NCI-H1694 treated with DMSO at 0.1 percent for 48 hours (cell line): ENCODE data around the gene C4BPA.

Experiments used
- DNase-seq: peaks from one replicate; lab custom pipeline; 2025; lab: John Stamatoyannopoulos, UW

The C4BPA gene

DNA sequence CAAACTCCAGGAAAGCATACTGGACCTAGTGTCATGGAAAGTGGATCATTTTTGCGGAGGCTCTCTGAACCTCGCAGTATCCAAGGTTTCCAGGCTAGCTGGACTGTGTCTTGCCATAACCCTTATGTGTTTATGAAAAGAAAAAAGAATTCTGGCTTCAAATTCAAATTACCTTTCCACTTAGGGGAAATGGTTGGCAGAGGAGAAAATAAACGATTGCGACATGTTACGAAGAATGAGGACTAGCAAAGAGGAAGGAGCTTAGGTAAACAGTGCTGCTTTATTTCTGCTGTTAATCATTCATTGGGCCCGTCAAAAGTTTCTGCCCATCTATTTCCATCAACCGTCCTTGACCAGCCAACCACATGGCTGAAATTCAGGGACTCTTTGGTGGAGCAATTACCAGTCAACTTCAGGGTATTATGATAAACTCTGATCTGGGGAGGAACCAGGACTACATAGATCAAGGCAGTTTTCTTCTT lies at the start of gene C4BPA:
C4BPA (plus strand) TSS at position 342 of the 482 bp plus-strand sequence. CDS start 8,793 bp downstream, outside the sequence.
- no peak for DNase-seq

DNA sequence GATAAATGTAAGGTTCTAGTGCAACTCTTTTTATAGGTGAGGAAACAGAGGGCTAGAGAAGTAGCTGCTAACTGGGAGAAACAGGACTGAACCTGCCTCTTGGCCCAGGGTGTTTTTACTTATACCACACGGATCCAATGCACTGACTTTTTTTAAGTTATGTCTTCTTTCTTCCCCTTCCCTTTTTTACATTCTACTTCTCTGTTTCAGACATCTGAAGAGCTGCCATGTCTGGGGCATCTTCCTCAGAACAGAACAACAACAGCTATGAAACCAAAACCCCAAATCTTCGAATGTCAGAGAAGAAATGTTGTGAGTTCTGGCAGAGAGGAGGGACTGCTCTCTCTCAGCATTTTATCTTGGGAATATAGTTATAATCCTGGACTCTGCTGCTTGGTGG lies 49.5 kb upstream of the C4BPA start:
- DNase-seq = no peak

DNA sequence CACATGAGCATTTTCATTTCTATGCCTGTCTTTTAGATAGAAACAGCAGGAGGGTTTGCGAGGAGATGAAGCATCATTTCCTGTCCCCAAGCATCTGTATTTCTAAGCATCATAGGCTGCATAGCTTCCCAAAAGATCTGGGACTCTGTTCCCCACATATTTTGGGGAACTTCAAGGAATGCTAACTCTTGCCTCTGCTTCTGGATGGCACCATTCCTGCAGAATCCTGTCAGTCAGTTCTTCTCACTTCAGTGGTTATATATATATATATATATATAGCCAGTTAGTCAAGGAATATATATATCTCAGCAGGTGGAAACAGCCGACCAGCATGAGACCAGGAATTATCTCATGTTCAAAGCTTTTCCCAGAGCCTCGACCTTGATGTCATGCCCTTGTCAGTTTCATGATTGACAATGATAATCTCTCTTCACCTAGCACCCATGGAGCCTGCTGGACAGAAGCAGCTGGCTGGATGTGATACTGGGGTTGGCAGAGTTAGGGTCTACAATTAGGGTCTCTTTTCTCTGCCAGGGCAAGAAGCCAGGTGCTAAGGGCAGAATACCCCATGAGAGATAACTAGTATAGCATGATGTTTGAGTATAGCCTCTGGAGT lies 48.5 kb upstream of the C4BPA start:
- DNase-seq = no peak

DNA sequence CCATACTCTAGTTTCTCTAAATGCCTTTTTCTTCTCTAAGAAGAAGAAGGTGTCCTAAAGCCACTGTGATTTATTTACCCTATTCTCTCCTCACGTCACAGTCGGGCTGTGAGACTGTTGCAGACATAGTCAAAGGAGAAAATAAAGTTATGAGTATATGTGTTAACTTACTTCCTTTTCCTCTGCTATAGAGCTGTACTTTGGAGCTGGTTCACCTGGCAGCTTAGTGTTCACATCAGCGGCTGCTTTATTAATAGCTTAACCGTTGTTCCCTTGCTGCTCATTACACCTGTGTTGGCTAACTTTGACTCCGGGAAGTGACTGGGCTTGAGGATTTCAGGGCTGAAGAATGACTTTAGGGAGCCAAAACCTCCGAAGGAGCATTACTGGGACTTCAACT lies 47.4 kb upstream of the C4BPA start:
- no peak for DNase-seq

DNA sequence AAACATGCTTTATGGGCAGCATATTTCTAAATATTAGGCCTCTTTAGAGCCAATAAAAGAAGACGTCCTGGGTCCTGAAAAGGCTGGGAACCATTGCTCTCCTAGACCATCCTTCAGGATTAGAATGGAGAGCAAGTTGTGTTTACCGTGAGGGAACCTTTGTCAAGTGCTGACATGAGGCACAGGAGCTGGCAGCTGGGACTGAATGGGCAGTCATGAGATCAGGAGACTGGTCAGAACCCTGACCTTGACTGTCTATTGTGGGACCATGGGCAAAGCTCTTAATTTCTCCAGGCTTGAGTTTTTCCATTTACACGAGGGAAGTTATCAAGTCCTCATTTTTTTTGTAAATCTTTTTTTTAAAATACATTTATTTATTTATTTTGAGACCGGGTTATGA lies 45.8 kb upstream of the C4BPA start:
- no peak for DNase-seq

DNA sequence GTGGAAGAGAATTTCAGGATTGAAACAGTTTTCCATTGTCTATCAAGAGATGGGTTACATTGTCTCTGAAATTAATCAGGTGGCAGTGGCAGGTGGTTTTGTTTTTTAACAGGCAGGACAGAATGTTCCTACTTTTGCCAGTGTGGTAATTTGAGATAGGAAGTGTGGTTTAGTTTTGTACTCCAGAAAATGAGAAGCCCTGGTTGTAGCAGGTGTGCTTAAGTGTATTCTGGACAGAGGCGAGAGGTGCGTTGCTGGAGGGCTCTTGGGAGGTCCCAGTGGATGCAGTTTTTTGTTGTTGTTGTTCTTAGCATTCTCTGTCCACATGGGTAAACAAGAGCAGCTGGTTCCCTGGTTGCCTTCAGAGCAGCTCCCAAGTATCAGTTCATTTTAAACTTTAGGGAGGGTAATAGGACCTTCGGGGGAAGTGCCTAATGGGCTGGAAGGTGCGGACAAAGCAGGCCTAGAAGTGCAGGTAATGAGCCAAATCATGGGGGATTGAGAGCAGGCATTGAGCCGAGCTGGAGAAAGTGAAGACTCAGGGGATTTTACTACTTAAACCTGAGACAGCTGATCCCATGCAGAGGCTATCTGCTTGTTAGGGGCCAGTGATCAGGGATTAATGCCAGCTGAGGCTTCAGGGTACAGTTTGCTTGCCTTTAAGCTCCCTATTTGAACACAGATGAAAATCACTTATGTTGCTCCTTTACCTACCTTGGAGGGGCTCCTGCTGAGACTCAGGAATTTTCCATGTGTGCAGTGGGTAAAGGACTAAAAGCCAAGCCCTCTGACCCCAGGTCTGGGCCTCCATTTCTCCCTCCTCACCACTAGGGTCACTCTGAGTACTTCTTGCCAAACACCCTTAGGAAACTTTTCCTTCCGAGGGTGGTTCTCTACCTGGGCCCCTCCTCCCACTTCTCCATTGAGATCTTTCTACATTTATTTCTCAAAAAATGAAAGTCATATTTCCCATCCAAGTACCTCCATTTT lies 44.9 kb upstream of the C4BPA start:
- DNase-seq = no peak

DNA sequence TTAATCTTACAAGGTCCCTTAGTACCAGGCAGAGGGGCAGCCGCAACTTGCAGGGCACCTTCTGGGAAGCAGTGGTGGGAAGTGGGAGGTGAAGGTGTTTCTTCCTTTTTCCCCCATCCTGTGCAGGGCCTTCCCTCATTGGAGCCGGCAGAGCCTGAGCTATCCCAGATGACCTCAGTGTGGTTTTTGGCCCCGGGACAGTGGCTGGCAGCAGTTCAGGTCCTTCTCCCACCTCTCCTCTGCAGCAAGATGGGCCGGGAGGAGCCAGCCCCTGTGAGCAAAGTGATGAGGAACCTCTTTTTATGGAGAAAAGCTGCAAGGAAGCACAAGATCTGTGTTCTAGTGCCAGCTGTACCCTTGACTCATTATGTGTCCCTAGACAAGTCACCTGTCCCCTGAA lies 44.2 kb upstream of the C4BPA start:
- no peak for DNase-seq

DNA sequence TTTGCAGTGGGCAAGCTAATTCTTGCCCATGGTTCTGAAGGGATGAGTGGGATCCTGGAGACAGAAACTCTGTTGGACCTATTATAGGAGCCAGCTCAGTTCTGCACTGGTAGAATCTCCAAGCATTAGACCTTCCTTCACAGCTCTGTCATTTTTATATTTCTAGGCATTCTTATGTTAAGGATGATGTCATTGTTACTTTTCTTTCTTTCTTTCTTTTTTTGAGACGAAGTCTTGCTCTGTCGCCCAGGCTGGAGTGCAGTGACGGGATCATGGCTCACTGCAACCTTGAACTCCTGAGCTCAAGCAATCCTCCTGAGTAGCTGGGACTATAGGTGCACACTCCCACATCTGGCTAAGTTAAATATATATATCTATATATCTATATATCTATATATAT lies 43.4 kb upstream of the C4BPA start:
- no peak for DNase-seq

DNA sequence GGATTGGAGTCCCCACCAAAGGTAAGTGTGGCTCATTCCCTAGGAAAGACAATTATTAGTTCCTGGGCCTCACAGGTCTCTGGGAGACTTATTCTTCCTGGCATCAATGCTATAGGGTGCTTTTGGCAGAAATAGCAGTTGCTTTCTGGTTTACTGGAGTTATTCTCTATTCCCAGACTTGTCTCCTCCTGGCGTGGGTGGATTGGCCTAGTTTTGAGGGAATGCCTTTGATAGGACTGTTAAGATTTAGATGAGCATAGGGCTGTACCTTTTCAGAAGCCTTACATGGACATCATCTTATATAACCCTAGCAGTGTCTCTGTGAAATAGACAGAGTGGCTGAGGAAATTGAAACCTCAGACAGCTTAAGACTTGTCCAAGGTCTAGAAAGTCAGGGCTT lies 42.0 kb upstream of the C4BPA start:
- no peak for DNase-seq

DNA sequence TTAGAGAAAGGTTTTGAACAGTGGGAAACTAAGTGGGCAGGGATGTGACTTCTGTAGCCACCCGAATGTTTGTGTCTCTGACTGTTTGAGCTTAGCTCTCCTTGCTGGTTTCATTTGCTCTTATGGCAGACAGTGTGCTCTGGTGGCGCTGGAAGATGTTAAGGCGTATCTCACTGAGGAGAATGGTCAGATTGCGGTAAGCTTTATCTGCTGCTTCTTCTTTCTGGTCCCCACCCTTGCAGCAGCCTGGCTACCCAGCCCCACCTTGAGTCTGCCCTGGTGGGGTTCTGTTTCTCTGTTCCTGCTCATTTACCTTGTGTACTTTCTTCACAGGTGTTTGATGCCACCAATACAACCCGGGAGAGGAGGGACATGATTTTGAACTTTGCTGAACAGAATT lies 41.0 kb upstream of the C4BPA start:
- DNase-seq = no peak

DNA sequence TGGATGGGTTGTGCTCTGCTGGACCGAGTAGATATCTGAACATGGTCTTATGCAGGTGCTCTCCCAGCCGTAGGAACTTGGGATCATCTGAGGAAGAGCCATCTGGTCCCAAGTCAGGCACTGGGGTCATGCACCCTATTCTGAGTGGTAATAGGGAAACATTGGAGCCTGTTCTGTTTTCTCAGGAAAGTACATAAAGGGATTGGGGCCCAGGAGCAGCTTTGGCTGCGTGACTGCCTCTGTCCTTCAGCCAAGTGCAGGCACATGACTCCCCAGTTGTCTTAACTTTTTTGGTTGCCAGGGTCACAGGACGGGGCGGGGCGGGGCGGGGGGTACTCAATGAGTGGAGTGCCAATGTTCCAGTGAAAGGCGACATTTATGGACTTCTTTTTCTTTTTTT lies 39.5 kb upstream of the C4BPA start:
- DNase-seq = no peak

DNA sequence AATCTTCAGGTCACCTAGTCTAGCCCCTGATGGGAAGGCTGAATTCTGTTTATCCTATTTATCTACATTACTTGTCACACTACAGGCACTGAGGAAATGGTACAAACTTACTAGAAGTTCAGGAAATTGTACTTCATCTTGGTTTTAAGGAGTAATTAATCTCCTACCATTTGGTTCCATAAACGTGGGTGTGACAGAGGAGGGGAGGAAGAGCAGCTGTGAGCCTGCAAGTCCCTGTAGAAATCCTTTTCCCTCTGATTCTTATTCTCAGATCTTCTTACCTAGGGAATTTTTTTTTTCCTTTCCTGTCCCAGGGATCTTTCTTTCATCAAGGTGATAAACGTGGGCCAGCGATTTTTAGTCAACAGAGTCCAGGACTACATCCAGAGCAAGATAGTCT lies 36.8 kb upstream of the C4BPA start:
- DNase-seq = no peak

DNA sequence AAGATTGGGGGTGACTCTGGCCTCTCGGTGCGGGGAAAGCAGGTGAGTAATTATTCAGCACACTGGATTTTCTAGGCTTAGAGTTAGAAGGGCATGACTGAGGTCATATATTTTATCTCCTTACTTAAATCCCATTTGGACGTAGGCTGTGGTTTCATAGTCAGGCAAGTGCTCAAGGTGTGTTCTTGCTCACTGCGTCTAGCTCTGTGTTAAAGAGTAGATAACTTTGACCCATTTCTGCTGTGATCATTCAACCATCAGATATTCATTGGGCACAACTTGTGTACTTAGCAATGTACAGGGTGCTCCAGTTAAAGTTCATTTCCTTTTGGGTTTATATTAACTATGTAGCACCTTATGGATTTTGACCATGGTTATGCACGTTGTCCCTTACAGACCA lies 36.4 kb upstream of the C4BPA start:
- DNase-seq = no peak

DNA sequence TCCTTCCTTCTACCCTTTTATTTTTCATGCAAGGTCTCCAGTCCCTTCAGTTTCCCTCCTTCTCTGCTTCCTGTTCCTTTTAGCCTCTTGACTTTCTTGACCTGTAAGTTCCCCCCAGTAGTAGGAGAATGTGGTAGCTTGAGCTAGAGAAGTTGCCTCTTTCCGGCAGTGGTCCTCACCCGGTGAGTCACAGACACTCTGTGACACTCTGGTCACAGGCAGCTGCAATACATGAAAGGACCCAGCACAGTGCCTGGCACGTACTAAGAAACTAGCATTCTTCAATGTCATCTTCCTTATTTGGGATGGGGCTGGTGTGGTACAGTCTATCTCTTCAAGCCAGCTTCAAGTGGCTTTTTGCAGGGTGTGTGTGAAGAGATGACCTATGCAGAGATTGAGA lies 35.0 kb upstream of the C4BPA start:
- no peak for DNase-seq

DNA sequence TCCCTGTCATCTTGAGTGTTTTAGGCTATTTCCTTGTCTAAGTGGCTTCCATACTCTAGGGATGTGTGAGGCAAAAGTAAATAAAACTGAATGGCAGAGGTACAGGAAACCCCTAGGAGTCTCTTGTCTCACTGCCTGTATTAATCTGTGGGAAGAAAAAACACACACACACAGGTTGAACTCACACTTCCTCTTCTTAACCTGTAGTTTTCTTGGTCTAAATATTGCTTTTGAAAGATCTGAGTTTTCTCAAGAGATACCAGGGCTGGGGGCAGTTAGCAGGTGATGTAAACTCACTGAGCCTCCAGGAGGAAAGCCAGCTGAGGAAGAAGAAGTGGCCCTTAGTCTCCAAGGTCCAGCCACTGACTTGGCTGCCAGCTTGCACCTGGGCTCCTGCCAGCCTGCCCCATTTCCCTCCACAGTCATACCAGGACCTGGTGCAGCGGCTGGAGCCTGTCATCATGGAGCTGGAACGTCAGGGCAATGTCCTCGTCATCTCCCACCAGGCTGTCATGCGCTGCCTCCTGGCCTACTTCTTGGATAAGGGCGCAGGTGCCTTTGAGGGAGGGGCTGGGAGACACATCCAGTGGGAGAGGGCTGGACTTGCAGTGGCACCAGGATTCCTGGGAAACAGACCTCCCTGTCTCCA lies 34.1 kb upstream of the C4BPA start:
- DNase-seq = no peak

DNA sequence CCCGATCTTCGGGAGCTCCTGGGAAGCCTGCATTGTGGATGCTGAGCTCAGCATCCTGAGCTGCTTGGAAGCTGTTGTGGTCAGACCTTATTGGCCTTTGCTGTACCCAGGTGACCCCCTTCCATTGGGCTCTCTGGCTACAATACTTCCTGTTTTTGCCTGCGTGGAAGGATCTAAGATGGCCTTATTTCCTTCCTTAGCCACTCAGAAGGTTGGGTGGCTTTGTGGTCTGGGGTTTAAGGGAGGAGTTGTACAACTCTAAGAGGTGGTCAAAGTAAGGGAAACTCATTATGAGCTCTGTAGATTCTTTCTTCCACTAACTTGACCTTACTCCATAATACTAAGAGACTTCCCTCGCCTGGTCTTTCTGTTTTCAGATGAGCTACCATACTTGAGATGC lies 33.2 kb upstream of the C4BPA start:
- DNase-seq = no peak

DNA sequence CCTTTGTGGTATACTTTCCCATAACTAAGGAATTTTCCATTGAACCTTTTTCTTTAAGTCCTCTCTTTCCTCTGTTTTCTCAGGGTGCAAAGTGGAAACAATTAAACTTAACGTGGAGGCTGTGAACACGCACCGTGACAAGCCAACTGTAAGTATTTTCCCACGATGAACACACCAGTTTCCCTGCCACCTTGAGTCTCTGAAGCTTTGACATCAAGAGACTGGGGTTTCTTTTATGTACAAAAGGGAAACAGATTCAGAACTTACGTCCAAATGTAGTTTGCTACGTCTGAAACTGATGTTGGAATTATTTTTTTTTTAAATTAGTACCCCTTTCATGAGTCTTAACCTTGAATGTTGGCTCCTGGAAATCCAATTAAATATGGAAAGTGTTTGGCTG lies 32.6 kb upstream of the C4BPA start:
- DNase-seq = no peak

DNA sequence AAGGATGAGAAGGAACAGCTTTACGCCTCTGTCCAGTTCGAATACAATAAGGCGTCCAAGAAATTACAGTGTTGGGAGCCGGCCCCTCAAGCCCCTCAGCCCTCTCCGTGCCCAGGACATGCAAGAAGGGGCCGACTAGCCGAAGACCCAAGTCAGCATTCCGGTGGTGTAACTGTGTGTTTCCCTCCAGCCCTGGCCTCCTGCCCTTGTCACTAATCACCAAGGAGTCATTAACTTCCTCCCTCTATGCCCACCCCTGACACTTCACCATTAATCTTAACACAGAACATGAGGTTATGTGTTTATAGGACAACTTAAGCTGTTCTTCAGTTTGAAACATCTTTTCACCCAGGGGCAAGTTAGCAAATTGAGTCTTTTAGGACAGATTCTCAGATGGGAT lies 31.8 kb upstream of the C4BPA start:
- DNase-seq = no peak

DNA sequence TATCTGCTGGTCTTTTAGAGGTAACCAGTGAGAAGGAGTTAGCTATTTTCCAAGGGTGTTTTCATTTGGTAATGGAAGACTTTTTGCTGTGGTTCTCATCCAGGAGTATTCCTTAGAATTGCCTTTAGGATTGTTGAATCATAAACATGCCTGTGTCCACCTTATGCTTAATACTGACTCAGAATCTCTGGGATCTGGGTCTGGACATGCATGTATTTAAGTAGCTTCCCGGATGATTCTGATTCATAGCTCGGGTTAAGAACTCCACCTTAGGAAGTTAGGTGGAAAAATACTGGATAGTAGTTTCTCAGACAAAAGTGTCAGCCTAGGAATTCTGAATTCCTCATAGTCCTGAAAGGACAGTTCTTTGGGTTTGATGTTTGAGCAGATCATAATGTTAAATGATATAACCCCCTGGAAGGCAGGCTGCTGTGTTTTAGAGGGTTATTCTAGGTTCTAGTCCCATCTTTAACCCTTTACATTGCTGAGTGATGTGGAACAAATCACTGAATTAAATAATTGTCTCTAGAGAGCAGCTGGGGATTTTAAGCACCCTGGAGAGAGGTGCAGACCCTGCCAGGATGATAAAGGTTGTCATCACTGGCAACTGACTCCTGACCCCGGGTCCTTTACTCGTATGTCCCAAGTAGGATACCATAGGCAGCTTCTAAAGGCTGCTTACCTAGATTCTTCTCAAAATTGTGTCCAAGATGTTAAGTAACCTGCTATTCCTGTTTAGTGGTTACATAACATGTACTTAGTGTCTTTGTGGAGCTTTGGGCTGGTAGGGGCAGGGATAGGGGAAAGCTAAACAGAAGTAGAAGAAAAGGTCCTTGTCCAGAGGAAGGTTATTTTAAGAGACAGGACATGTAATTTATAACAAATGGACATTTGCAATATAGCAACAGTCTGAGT lies 29.9 kb upstream of the C4BPA start:
- no peak for DNase-seq

DNA sequence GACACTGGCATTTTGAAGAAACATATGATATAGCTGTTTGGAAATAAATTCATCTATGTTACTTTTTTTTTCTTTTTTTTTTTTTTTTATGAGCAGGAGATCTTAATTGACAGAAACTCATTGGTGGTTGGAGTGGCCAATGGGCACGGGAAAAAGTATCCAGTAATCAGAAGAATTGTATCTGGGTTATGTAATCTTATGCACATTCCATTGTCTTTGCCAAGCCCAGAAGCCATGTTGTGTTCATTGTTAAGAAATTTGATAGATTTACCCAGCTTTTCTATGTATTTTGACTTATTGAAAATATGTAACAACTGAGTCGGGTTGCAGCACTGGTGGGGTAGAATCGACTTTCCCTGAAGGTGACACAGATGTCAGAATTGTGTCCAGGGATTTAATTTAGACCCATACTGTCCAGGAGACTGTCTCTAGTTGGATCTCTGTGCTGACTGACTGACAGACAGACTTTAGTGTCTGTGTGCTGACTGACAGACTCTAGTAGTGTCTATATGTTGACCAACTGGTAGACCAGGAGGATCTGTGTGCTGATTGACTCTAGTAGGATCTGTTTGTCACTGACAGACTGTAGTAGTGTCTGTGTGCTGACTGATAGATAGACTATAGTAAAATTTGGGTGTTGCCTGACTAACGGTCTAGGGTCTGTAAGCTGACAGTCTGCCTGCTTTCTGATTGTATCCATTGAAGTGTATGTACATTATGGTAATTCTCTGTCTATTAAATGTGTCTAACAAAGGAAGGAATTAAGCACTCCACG lies 27.7 kb upstream of the C4BPA start:
- no peak for DNase-seq

DNA sequence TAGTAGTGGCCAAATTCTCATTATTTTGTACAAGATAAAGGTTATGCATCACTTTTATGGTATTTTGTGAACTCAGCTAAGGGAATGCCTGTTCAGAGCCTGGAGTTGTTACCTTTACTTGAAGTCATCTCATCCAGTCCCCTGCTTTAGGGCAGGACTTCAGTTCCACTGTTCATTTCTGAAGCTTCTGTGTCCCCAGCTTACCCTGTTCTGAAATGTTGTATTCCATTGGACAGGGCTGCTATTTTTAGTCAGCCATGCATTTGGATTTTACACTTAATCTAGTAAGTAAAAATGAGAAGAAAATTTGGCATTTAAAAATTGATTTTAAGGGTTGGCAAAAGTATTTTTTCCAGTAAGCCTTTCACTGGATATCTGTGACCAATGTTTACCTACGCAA lies 27.0 kb upstream of the C4BPA start:
- no peak for DNase-seq
